IMR-90 (cell line): ENCODE data around the gene SIM1. TPM values are rescaled to one million over a fixed set of nuclear protein-coding genes. Genes with fewer than 3 reads are reported as not detected.

Experiments
- ATAC-seq: fragments of 200-7000 bp; cut with Tn5 transposase; 2 replicates; pipeline ENCODE4 v1.9.1; 2020; ENCODE audit warnings: low read depth, mild to moderate bottlenecking, moderate library complexity
- BruUV-seq: library from RNA; stranded (reverse); fragments of 400-500 nt; replicated peaks from 2 replicates; lab custom pipeline; 2021; lab: Mats Ljungman, UMichigan
- CTCF ChIA-PET: fragments of 300-600 bp; formaldehyde crosslinking; extraction: SDS; loops from one replicate; lab custom pipeline; 2021; ENCODE audit warnings: antibody characterized with exemption; lab: Yijun Ruan, JAX
- POLR2A ChIA-PET: fragments of 300-600 bp; sonication (Branson Sonifier 250); formaldehyde crosslinking; loops from one replicate; lab custom pipeline; 2022; ENCODE audit warnings: antibody characterized with exemption; ENCODE audit not compliant: unreplicated experiment; lab: Charles Lee
- DNase-seq: peaks from one replicate; pipeline ENCODE4 v3.0.0; 2013
- H2AFZ ChIP-seq: replicated peaks from 2 replicates; pipeline ENCODE3; 2013; ENCODE audit warnings: low read length, mild to moderate bottlenecking; ENCODE audit not compliant: poor library complexity
- H2AK5ac ChIP-seq: 2 replicates; pipeline ENCODE4 v1.6.1; 2013; ENCODE audit warnings: low read depth, low read length, inconsistent platforms
- H2AK9ac ChIP-seq: replicated peaks from 2 replicates; pipeline ENCODE3; 2013; ENCODE audit warnings: mild to moderate bottlenecking, low read depth, low read length, moderate library complexity; ENCODE audit not compliant: poor library complexity
- H2BK120ac ChIP-seq: 2 replicates; pipeline ENCODE4 v1.6.1; 2013; ENCODE audit warnings: low read depth, low read length, inconsistent platforms
- H2BK15ac ChIP-seq: 3 replicates; pipeline ENCODE4 v1.6.1; 2013; ENCODE audit warnings: low read depth, low read length, inconsistent platforms
- H2BK20ac ChIP-seq: 2 replicates; pipeline ENCODE4 v1.6.1; 2013; ENCODE audit warnings: low read depth, mild to moderate bottlenecking, inconsistent platforms, low read length, moderate library complexity
- H2BK5ac ChIP-seq: 2 replicates; pipeline ENCODE4 v1.6.1; 2013; ENCODE audit warnings: mild to moderate bottlenecking, low read depth, low read length, inconsistent platforms; ENCODE audit not compliant: poor library complexity, severe bottlenecking
- H3K14ac ChIP-seq: replicated peaks from 2 replicates; pipeline ENCODE4 v1.6.1; 2013; ENCODE audit warnings: low read depth, low read length, inconsistent platforms
- H3K18ac ChIP-seq: 2 replicates; pipeline ENCODE4 v1.6.1; 2013; ENCODE audit warnings: low read depth, low read length, control low read depth
- H3K23ac ChIP-seq: 2 replicates; pipeline ENCODE4 v1.6.1; 2013; ENCODE audit warnings: low read depth, low read length, inconsistent platforms
- H3K27ac ChIP-seq: 2 replicates; pipeline ENCODE4 v1.5.1; 2013; ENCODE audit warnings: mild to moderate bottlenecking, control low read depth, low read length; ENCODE audit not compliant: insufficient read depth
- H3K27me3 ChIP-seq: 2 replicates; pipeline ENCODE4 v1.6.1; 2013; ENCODE audit warnings: low read length; ENCODE audit not compliant: control insufficient read depth, insufficient read depth
- H3K36me3 ChIP-seq: 2 replicates; pipeline ENCODE4 v1.6.1; 2013; ENCODE audit warnings: low read length, mixed read lengths; ENCODE audit not compliant: control insufficient read depth, insufficient read depth
- H3K4ac ChIP-seq: 2 replicates; pipeline ENCODE4 v1.6.1; 2013; ENCODE audit warnings: low read depth, low read length, inconsistent platforms
- H3K4me1 ChIP-seq: 2 replicates; pipeline ENCODE4 v1.6.1; 2013; ENCODE audit warnings: low read length, mixed read lengths; ENCODE audit not compliant: control insufficient read depth, insufficient read depth
- H3K4me2 ChIP-seq: 2 replicates; pipeline ENCODE4 v1.6.1; 2013; ENCODE audit warnings: low read depth, mild to moderate bottlenecking, control low read depth, low read length, moderate library complexity
- H3K4me3 ChIP-seq: 2 replicates; pipeline ENCODE4 v1.5.1; 2013; ENCODE audit warnings: low read depth, mild to moderate bottlenecking, control low read depth, low read length, moderate library complexity; ENCODE audit not compliant: insufficient read depth
- H3K56ac ChIP-seq: 2 replicates; pipeline ENCODE4 v1.6.1; 2013; ENCODE audit warnings: low read length, inconsistent platforms; ENCODE audit not compliant: insufficient read depth; ENCODE audit errors: extremely low read depth
- H3K79me1 ChIP-seq, 2 experiments: 2 replicates each; pipeline ENCODE4 v1.6.1; 2013; ENCODE audit warnings: low read length in 2 of 2, inconsistent platforms in 1 of 2, low read depth in 1 of 2
- H3K9ac ChIP-seq: 2 replicates; pipeline ENCODE4 v1.6.1; 2013; ENCODE audit warnings: low read depth, low read length, control low read depth
- H3K9me1 ChIP-seq: 2 replicates; pipeline ENCODE4 v1.6.1; 2013; ENCODE audit warnings: low read length, inconsistent platforms; ENCODE audit not compliant: insufficient read depth
- H3K9me3 ChIP-seq: 2 replicates; pipeline ENCODE4 v1.6.1; 2013; ENCODE audit warnings: low read length; ENCODE audit not compliant: control insufficient read depth, insufficient read depth
- H4K20me1 ChIP-seq: 2 replicates; pipeline ENCODE4 v1.6.1; 2013; ENCODE audit warnings: low read length, inconsistent platforms; ENCODE audit not compliant: insufficient read depth
- H4K5ac ChIP-seq: 2 replicates; pipeline ENCODE4 v1.6.1; 2013; ENCODE audit warnings: mild to moderate bottlenecking, low read depth, low read length, control low read depth
- H4K8ac ChIP-seq, 2 experiments: 2 replicates each; pipeline ENCODE4 v1.6.1; 2013; ENCODE audit warnings: low read depth in 2 of 2, low read length in 2 of 2, control low read depth in 1 of 2, inconsistent platforms in 1 of 2
- H4K91ac ChIP-seq: 2 replicates; pipeline ENCODE4 v1.6.1; 2013; ENCODE audit warnings: low read depth, low read length, inconsistent platforms; ENCODE audit not compliant: insufficient read depth
- CEBPB ChIP-seq: IDR thresholded peaks from 2 replicates; pipeline ENCODE4 v1.6.1; 2012; ENCODE audit warnings: low read depth, low read length, improper control_type of control experiment
- CHD1 ChIP-seq: IDR thresholded peaks from 2 replicates; pipeline ENCODE4 v1.6.1; 2012; ENCODE audit warnings: low read depth, low read length, improper control_type of control experiment
- FOS ChIP-seq: fragments of 150-350 bp; IDR thresholded peaks from 2 replicates; pipeline ENCODE4 v1.6.1; 2016; ENCODE audit warnings: low read depth, low read length
- MAZ ChIP-seq: IDR thresholded peaks from 2 replicates; pipeline ENCODE4 v1.6.1; 2012; ENCODE audit warnings: low read depth, mild to moderate bottlenecking, low read length, improper control_type of control experiment, moderate library complexity, borderline replicate concordance
- MXI1 ChIP-seq: IDR thresholded peaks from 2 replicates; pipeline ENCODE4 v1.6.1; 2012; ENCODE audit warnings: low read depth, mild to moderate bottlenecking, low read length, moderate library complexity, borderline replicate concordance
- POLR2A ChIP-seq: IDR thresholded peaks from 2 replicates; pipeline ENCODE4 v1.6.1; 2012; ENCODE audit warnings: mild to moderate bottlenecking, low read depth, low read length
- RAD21 ChIP-seq: IDR thresholded peaks from 2 replicates; pipeline ENCODE4 v1.6.1; 2012; ENCODE audit warnings: low read length, improper control_type of control experiment
- RCOR1 ChIP-seq: IDR thresholded peaks from 2 replicates; pipeline ENCODE4 v1.6.1; 2012; ENCODE audit warnings: mild to moderate bottlenecking, low read length, improper control_type of control experiment; ENCODE audit not compliant: insufficient replicate concordance
- RFX5 ChIP-seq: IDR thresholded peaks from 2 replicates; pipeline ENCODE4 v1.8.0; 2012; ENCODE audit warnings: low read depth, mild to moderate bottlenecking, low read length, moderate library complexity
- SMC3 ChIP-seq: fragments of 150-350 bp; IDR thresholded peaks from 2 replicates; pipeline ENCODE4 v1.6.1; 2016; ENCODE audit warnings: low read depth, mild to moderate bottlenecking, antibody characterized with exemption, low read length, moderate library complexity
- WGBS, 2 experiments: methylation state at CpG; one replicate each; pipeline versions ENCODE4 v1.1.5 to v1.1.7; 2013; ENCODE audit warnings: missing lambda C conversion rate in 2 of 2; ENCODE audit not compliant: insufficient read length in 1 of 2; ENCODE audit errors: extremely low coverage in 2 of 2; 5-methylcytosine and 5-hydroxymethylcytosine counted together
- dilution Hi-C: fragments of 300-500 bp; cut with HindIII; formaldehyde crosslinking; loops from one replicate; pipeline ENCODE4 v1.14.3; 2018; ENCODE audit warnings: low sequenced_read_pairs; ENCODE audit not compliant: unreplicated experiment
- in situ Hi-C: fragments of 300-500 bp; cut with MboI; formaldehyde crosslinking; loops from 3 replicates; pipeline ENCODE4 v1.14.3; 2019; ENCODE audit warnings: low sequenced_read_pairs, inconsistent platforms, mixed read lengths
- intact Hi-C: fragments of 100-400 bp; cut with micrococcal nuclease; formaldehyde crosslinking; loops from 2 replicates; pipeline ENCODE4 v1.10.0; 2022
- polyA plus RNA-seq, 3 experiments: library from polyadenylated mRNA; depleted of rRNA; stranded (reverse); fragments of >200 nt; gene quantifications; 2 replicates each; pipeline ENCODE4 v1.2.3, GENCODE V29; 2012; ENCODE audit warnings: low replicate concordance in 1 of 3
- total RNA-seq: library from RNA; depleted of rRNA; stranded (reverse); fragments of >200 nt; gene quantifications from 2 replicates; pipeline ENCODE4 v1.2.3, GENCODE V29; 2012
- TF ChIP-seq, protein P1 (sequence below): conservative IDR thresholded peaks from 2 replicates; pipeline ENCODE4 v1.5.1; 2012; ENCODE audit warnings: mild to moderate bottlenecking, low read depth, low read length, improper control_type of control experiment
- TF ChIP-seq, protein P2 (sequence below): fragments of 150-350 bp; IDR thresholded peaks from 2 replicates; pipeline ENCODE4 v1.6.1; 2017; ENCODE audit warnings: mild to moderate bottlenecking, antibody characterized with exemption, low read length, low read depth

Gene SIM1
- total and polyA plus RNA-seq, 2 of the 4 experiments (the other 2 are of a cell fraction): not detected

DNA sequence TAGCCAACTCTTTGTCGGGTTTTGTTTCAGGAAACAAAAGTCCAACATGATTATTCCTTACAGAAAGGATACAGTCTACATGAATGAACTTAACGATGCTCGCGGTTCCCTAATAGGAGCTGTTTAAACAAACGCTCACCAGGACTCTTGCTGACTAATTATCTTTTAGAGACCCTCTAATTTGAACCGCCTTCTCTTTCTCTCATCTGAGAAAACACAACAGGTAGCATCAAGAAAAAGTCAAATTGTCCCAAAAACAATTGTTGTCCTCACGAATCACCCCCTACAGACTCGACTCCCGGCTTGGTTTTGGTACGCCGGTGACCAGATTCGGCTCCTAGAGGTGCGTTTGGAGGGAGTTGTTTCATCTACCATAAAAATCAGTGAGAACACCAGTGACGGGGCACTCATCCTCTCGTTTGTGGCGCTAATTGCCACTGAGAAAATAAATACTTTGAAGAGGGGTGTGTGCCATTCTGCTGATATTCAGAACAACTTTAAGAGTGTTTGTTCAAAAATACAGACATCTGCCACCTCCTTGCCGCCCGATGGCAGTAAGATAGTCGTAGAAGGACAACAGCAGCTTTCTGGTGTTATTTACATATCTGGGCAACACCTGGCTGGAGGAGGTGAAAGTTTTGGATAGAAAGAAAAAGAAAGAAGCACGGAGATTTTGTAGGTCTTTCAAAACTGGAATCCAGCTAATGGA is 1.1 kb upstream of the SIM1 start (continued):
- TF ChIP-seq RAD21: no peak

DNA sequence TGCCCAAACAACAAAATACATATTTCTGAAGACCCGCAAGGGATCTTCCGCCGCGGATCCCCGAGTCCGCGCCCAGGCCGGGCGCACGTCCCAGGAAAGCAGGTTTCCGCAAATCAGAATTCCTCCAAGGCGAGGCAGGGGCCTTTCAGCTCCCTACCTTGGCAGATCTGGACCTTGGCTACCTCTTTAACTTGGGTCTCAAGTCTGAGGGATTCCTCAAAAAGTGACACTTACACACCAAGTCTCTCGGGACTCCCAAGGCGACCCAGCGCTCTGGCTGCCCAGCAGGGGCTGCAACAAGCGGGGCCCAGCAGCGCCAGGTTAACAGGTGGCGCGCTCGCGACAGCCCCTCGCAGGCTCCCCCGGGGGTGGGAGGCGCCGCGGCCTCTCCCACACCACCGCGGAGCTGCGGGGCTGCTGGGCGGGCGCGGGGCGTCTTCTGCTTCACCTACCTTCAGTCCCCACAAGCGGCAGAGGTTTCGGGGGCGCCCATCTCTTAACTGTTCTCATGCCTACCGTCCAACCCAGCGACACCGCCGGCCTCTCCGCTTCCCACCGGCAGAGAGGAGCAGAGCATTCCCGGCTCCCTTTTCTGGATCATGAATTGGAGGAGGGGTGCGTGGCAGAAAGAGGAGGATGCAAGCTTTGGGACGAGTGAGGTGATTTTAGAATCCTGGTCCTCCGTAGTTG is 414 bp downstream of the SIM1 start:
- in situ Hi-C loops: loop anchor here (25.0 kb wide), 1 partner anchor 877 kb away; no protein-coding TSS in a partner anchor
- H4K20me1 ChIP-seq: peaks cover 14% of the 10 kb centered on the region; the same call in 1 of the 2 replicates
- dilution Hi-C loops: loop anchor here (25.0 kb wide), 1 partner anchor 352 kb away; no protein-coding TSS in a partner anchor
- no peak for TF ChIP-seq MAZ
- TF ChIP-seq FOS: no peak
- TF ChIP-seq RCOR1: no peak
- no peak for TF ChIP-seq CHD1
- TF ChIP-seq, protein P1, sequence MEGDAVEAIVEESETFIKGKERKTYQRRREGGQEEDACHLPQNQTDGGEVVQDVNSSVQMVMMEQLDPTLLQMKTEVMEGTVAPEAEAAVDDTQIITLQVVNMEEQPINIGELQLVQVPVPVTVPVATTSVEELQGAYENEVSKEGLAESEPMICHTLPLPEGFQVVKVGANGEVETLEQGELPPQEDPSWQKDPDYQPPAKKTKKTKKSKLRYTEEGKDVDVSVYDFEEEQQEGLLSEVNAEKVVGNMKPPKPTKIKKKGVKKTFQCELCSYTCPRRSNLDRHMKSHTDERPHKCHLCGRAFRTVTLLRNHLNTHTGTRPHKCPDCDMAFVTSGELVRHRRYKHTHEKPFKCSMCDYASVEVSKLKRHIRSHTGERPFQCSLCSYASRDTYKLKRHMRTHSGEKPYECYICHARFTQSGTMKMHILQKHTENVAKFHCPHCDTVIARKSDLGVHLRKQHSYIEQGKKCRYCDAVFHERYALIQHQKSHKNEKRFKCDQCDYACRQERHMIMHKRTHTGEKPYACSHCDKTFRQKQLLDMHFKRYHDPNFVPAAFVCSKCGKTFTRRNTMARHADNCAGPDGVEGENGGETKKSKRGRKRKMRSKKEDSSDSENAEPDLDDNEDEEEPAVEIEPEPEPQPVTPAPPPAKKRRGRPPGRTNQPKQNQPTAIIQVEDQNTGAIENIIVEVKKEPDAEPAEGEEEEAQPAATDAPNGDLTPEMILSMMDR: no peak
- TF ChIP-seq CEBPB: no peak
- no peak for TF ChIP-seq RFX5
- TF ChIP-seq, protein P2, sequence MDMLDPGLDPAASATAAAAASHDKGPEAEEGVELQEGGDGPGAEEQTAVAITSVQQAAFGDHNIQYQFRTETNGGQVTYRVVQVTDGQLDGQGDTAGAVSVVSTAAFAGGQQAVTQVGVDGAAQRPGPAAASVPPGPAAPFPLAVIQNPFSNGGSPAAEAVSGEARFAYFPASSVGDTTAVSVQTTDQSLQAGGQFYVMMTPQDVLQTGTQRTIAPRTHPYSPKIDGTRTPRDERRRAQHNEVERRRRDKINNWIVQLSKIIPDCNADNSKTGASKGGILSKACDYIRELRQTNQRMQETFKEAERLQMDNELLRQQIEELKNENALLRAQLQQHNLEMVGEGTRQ: no peak
- no peak for TF ChIP-seq SMC3
- TF ChIP-seq POLR2A: no peak
- no peak for TF ChIP-seq MXI1

More for the DNA sequence above, 414 bp downstream of the SIM1 start:
- WGBS, 2 experiments: 3% methylated on average over 6 of the region's 46 CpGs; no CpG with 5 or more reads in 1 of the 2 experiments
- Histone ChIP-seq H2BK15ac (no peak overlapping the region), H2BK5ac (no peak overlapping the region), H3K18ac (no peak overlapping the region), H3K4me3 (no peak overlapping the region; the same call in 1 of the 2 replicates), H2AFZ (peak overlapping the region; percentile 39), H3K4me1 (peaks cover 5% of the 10 kb centered on the region; the same call in 1 of the 2 replicates), H3K79me1 (no peaks in the 10 kb centered on the region), H3K9me1 (no peaks in the 10 kb centered on the region), H3K27ac (no peak overlapping the region), H4K5ac (no peak overlapping the region), H2BK20ac (no peak overlapping the region), H3K14ac (no peak overlapping the region), H4K91ac (no peak overlapping the region), H3K36me3 (no peaks in the 10 kb centered on the region), H2AK5ac (no peak overlapping the region), H3K27me3 (peaks cover 94% of the 10 kb centered on the region), H2BK120ac (no peak overlapping the region), H4K8ac (no peak overlapping the region), H3K4me2 (peak overlapping the region; percentile 72), H3K4ac (no peak overlapping the region), H3K9ac (no peak overlapping the region), H3K9me3 (peaks cover 41% of the 10 kb centered on the region), H2AK9ac (no peak overlapping the region), H3K23ac (peak overlapping the region; percentile 75), H3K56ac (no peak overlapping the region)
- ChIA-PET POLR2A (no interaction called here), CTCF (interaction anchor here (1.4 kb wide), 1 partner anchor 347 kb away, joined by 6 read pairs; no protein-coding TSS in a partner anchor)
- BruUV-seq: no TSS peak
- ATAC-seq (no peak), DNase-seq (no peak)
- intact Hi-C loops: no loop called here
